ENCODE data around the gene BCAR3.

DNA sequence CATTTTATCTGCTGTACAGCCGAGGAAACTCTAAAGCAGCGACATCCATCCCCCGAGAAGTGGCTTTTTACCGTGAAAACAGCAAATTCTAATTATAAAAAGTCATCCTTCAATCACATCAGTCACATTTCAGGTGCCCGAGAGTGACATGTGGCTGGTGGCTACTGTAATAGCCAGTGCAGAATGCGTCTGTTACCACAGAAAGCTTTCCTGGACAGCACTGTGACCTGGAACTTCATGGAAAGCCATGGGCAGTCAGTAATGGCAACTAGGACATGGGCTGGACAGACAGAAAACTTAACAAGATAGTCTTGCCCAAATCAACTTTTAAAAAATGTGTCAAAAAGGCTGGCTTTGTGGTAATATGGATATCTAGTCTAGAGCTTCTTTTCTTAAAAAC lies 106.6 kb downstream of the BCAR3 start:
- TF ChIP-seq TEAD4 (IDR thresholded peaks at IDR 0.05) (no peak), ZBTB7A (IDR thresholded peaks at IDR 0.05; ENCODE audit: low read depth) (no peak), CREB1 (IDR thresholded peaks at IDR 0.05; ENCODE audit: low read depth) (no peak), TCF12 (IDR thresholded peaks at IDR 0.05; ENCODE audit: low read depth) (no peak), YY1 (IDR thresholded peaks at IDR 0.05; ENCODE audit: low read depth) (no peak)
